K562 (cell line): ENCODE data around the gene LMLN. TPM values are rescaled to one million over a fixed set of nuclear protein-coding genes. Genes with fewer than 3 reads are reported as not detected.

Experiments
- ATAC-seq: fragments of 200-7000 bp; cut with Tn5 transposase; 3 replicates; pipeline ENCODE4 v1.9.1; 2020; ENCODE audit warnings: moderate library complexity
- BruUV-seq: library from RNA; stranded (reverse); fragments of 400-500 nt; replicated peaks from 2 replicates; lab custom pipeline; 2021; lab: Mats Ljungman, UMichigan
- CTCF ChIA-PET: fragments of 300-600 bp; formaldehyde crosslinking; extraction: SDS; loops from one replicate; lab custom pipeline; 2021; ENCODE audit warnings: low intra/inter-chr PET ratio; lab: Yijun Ruan, JAX
- POLR2A ChIA-PET: fragments of 300-600, 350-650 bp; sonication (Branson Sonifier 250); formaldehyde crosslinking; extraction: SDS; loops from one replicate; lab custom pipeline; 2021; ENCODE audit warnings: antibody characterized with exemption, inconsistent platforms; lab: Yijun Ruan, JAX
- DNase-seq, 4 experiments: peaks; one replicate each; pipeline versions ENCODE4 v3.0.0 to v3.0.0-alpha.2; 2011 to 2018; ENCODE audit warnings: low spot score in 3 of 4, mixed read lengths in 3 of 4; ENCODE audit errors: extremely low read depth in 1 of 4
- FAIRE-seq: peaks from 2 replicates; lab custom pipeline; 2011; peaks lifted over from hg19 to GRCh38; lab: Jason Lieb, UNC
- H2AFZ ChIP-seq: 2 replicates; pipeline ENCODE4 v1.6.0; 2011; ENCODE audit warnings: low read depth, low read length, control low read depth, inconsistent platforms
- H3K27ac ChIP-seq: fragments of 200-600 bp; 3 replicates; pipeline ENCODE4 v1.8.0; 2011; ENCODE audit warnings: low read depth, mild to moderate bottlenecking, control low read depth, inconsistent platforms, low read length, moderate library complexity, mixed read lengths; ENCODE audit errors: extremely low read depth
- H3K27me3 ChIP-seq, 2 experiments: fragments of 300-600 bp in 1 of 2; 2 replicates in 1 of 2; 3 replicates in 1 of 2; pipeline versions ENCODE4 v1.6.0 to v1.8.0; 2011; ENCODE audit warnings: inconsistent platforms in 2 of 2, low read length in 2 of 2, mild to moderate bottlenecking in 1 of 2, mixed read lengths in 1 of 2, moderate library complexity in 1 of 2; ENCODE audit not compliant: control insufficient read depth in 2 of 2, insufficient read depth in 2 of 2
- H3K36me3 ChIP-seq: fragments of 300-600 bp; 3 replicates; pipeline ENCODE4 v1.8.0; 2011; ENCODE audit warnings: mild to moderate bottlenecking, low read length, inconsistent platforms; ENCODE audit not compliant: control insufficient read depth, insufficient read depth
- H3K4me1 ChIP-seq, 2 experiments: fragments of 200-600 bp in 1 of 2; replicated peaks in 1 of 2; 2 replicates in 1 of 2; 3 replicates in 1 of 2; pipeline versions ENCODE4 v1.5.1 to v1.8.0; 2011; ENCODE audit warnings: inconsistent platforms in 2 of 2, low read length in 2 of 2, mild to moderate bottlenecking in 1 of 2, mixed read lengths in 1 of 2, moderate library complexity in 1 of 2; ENCODE audit not compliant: control insufficient read depth in 2 of 2, insufficient read depth in 2 of 2
- H3K4me2 ChIP-seq: 2 replicates; pipeline ENCODE4 v1.6.1; 2011; ENCODE audit warnings: low read length, control low read depth, inconsistent platforms, mixed read lengths; ENCODE audit not compliant: insufficient read depth
- H3K4me3 ChIP-seq: fragments of 200-600 bp; sonication (generic), shearing (Covaris generic); 2 replicates; pipeline ENCODE4 v1.5.1; 2016; ENCODE audit warnings: control low read depth, inconsistent platforms
- H3K79me2 ChIP-seq: fragments of 200-600 bp; 3 replicates; pipeline ENCODE4 v1.8.0; 2011; ENCODE audit warnings: low read length, inconsistent platforms; ENCODE audit not compliant: control insufficient read depth, insufficient read depth
- H3K9ac ChIP-seq, 2 experiments: 2 replicates each; pipeline versions ENCODE4 v1.6.0 to v1.6.1; 2011; ENCODE audit warnings: low read depth in 2 of 2, low read length in 2 of 2, control low read depth in 1 of 2, inconsistent platforms in 1 of 2, mild to moderate bottlenecking in 1 of 2, mixed read lengths in 1 of 2; ENCODE audit not compliant: insufficient read depth in 1 of 2
- H3K9me1 ChIP-seq: one replicate; pipeline ENCODE4 v1.6.0; 2011; ENCODE audit warnings: inconsistent platforms, mild to moderate bottlenecking, low read length, moderate library complexity; ENCODE audit not compliant: control insufficient read depth, insufficient read depth
- H3K9me3 ChIP-seq: replicated peaks from 2 replicates; pipeline ENCODE4 v1.5.1; 2011; ENCODE audit warnings: low read depth, low read length, inconsistent platforms; ENCODE audit not compliant: control insufficient read depth, insufficient read depth
- H4K20me1 ChIP-seq: replicated peaks from 2 replicates; pipeline ENCODE4 v1.6.1; 2011; ENCODE audit warnings: low read length, inconsistent platforms, mixed read lengths; ENCODE audit not compliant: control insufficient read depth, insufficient read depth
- CBX3 ChIP-seq, 2 experiments: IDR thresholded peaks; 1 replicate in 1 of 2; 2 replicates in 1 of 2; pipeline ENCODE4 v1.6.1; 2012; ENCODE audit warnings: inconsistent platforms in 2 of 2, low read length in 2 of 2, borderline replicate concordance in 1 of 2, control low read depth in 1 of 2
- KDM1A ChIP-seq, 2 experiments: fragments of 450-650 bp; IDR thresholded peaks; 2 replicates each; pipeline ENCODE4 v1.6.1; 2016; ENCODE audit warnings: mild to moderate bottlenecking in 2 of 2
- LCOR ChIP-seq: sonication (generic); formaldehyde crosslinking; IDR thresholded peaks from 2 replicates; pipeline ENCODE4 v1.8.0; 2022; ENCODE audit warnings: mild to moderate bottlenecking, missing genetic modification reagents
- LEF1 ChIP-seq: fragments of 450-650 bp; IDR thresholded peaks from 2 replicates; pipeline ENCODE4 v1.6.1; 2016; ENCODE audit warnings: mild to moderate bottlenecking
- RHOXF2B ChIP-seq: fragments of 250-450 bp; sonication (Bioruptor Pico); conservative IDR thresholded peaks from 2 replicates; pipeline ENCODE4 v1.5.1; 2021
- ZBTB1 ChIP-seq: sonication (generic); formaldehyde crosslinking; IDR thresholded peaks from 2 replicates; pipeline ENCODE4 v1.8.1; 2023; ENCODE audit warnings: missing genetic modification reagents, low read depth, mild to moderate bottlenecking, borderline replicate concordance
- ZFP36 ChIP-seq: fragments of 150-350 bp; IDR thresholded peaks from 2 replicates; pipeline ENCODE4 v1.6.1; 2018; ENCODE audit warnings: low read length, low read depth; ENCODE audit not compliant: partially characterized antibody
- ZNF316 ChIP-seq: fragments of 450-650 bp; IDR thresholded peaks from 2 replicates; pipeline ENCODE4 v1.6.1; 2016
- WGBS: fragments of 100-300 bp; shearing (Covaris generic); methylation state at CpG from one replicate; pipeline ENCODE4 v1.1.6; 2016; ENCODE audit warnings: low coverage, mixed read lengths; ENCODE audit not compliant: insufficient coverage; ENCODE audit errors: missing lambda C conversion rate; 5-methylcytosine and 5-hydroxymethylcytosine counted together
- in situ Hi-C: fragments of 300-500 bp; cut with MboI; formaldehyde crosslinking; loops from 4 replicates; pipeline ENCODE4 v1.15.0; 2018; ENCODE audit warnings: inconsistent platforms, mixed read lengths
- intact Hi-C: fragments of 100-400 bp; cut with micrococcal nuclease; formaldehyde crosslinking; loops from 2 replicates; pipeline ENCODE4 v1.14.2; 2022
- polyA plus RNA-seq, 8 experiments: library from polyadenylated mRNA; depleted of rRNA in 4 of 8; stranded (reverse) in 5 of 8; unstranded in 3 of 8; fragments of >200 nt; fragmentation: Nextera tagmentation in 2 of 8; fragmentation: Illumina TruSeq in 1 of 8; extraction: Ambion mirVana in 2 of 8; extraction: Trizol in 1 of 8; gene quantifications; 2 replicates each; pipeline versions ENCODE4 v1.2.1 to v1.2.3, GENCODE V29; 2011 to 2014; ENCODE audit warnings: inconsistent platforms in 1 of 8, missing spikeins in 1 of 8
- total RNA-seq, 7 experiments: library from RNA; depleted of rRNA in 6 of 7; stranded (reverse); fragments of >200 nt in 6 of 7; fragmentation: Illumina TruSeq in 2 of 7; extraction: Trizol in 2 of 7; gene quantifications; 2 replicates each; pipeline versions ENCODE4 v1.2.1 to v1.2.3, GENCODE V29; 2011 to 2021; ENCODE audit warnings: low replicate concordance in 1 of 7
- TF ChIP-seq, protein P1 (sequence below): sonication (generic); formaldehyde crosslinking; IDR thresholded peaks from 2 replicates; pipeline ENCODE4 v1.8.0; 2022; ENCODE audit warnings: missing genetic modification reagents, mild to moderate bottlenecking, moderate library complexity, borderline replicate concordance
- TF ChIP-seq, protein P2 (sequence below): sonication (generic); formaldehyde crosslinking; IDR thresholded peaks from 2 replicates; pipeline ENCODE4 v1.8.0; 2023; ENCODE audit warnings: missing genetic modification reagents, mild to moderate bottlenecking, borderline replicate concordance
- TF ChIP-seq, protein P3 (sequence below): fragments of 450-650 bp; IDR thresholded peaks from 2 replicates; pipeline ENCODE4 v1.6.1; 2018; ENCODE audit not compliant: partially characterized antibody

The LMLN gene
- total and polyA plus RNA-seq, 9 of the 15 experiments (the other 6 are each of a cell fraction or from before 2014, with no cell fraction given) = 2.2 to 15.9 (median 6.9) TPM

GRCh38 chr3:197949191-197949777 is 10.7 kb upstream of the LMLN start:
- POLR2A ChIA-PET = interaction anchor here (0.6 to 3.1 kb wide), 8 partner anchors 10 to 131 kb away, joined by 3 to 16 read pairs (median 5); a partner anchor contains a TSS
- BruUV-seq = TSS peak; percentile 88
- in situ Hi-C loops = no loop called here
- FAIRE-seq (no peak), ATAC-seq (no peak), DNase-seq (peak in 1 of 4 experiments; percentile 27)
- CTCF ChIA-PET = no interaction called here
- Histone ChIP-seq H3K27ac (peak overlapping the region; percentile 98), H3K9me1 (no peaks in the 10 kb centered on the region), H4K20me1 (peaks cover 11% of the 10 kb centered on the region; the same call in 1 of the 2 replicates), H2AFZ (peak overlapping the region; percentile 97), H3K4me1 (peaks cover 18 to 22% of the 10 kb centered on the region in 2 experiments; a peak in 4 of 5 replicates), H3K4me3 (peak overlapping the region; percentile 86), H3K36me3 (peaks cover 40% of the 10 kb centered on the region), H3K79me2 (peaks cover 44% of the 10 kb centered on the region), H3K27me3 (no peaks in the 10 kb centered on the region), H3K4me2 (peak overlapping the region; percentile 98), H3K9me3 (no peaks in the 10 kb centered on the region), H3K9ac (peak overlapping the region; percentile 88 to 99; a peak in 3 of 4 replicates)
- intact Hi-C loops = no loop called here
- 3% methylated on average over 17 of the region's 17 CpGs for WGBS
- TF ChIP-seq RHOXF2B (no peak), KDM1A (IDR thresholded peaks at IDR 0.05) (peak in 1 of 2 experiments; percentile 12; a peak in 1 of 4 replicates), CBX3 (IDR thresholded peaks at IDR 0.05; ENCODE audit: borderline replicate concordance in 1 of 2, low read length in 2 of 2) (peak in 1 of 2 experiments; percentile 50; a peak in 1 of 3 replicates), ZFP36 (peak; percentile 14), LCOR (CRISPR knock-in tag) (0 out of 2 replicates have a peak, but pooled peaks have one; percentile 49), ZBTB1 (CRISPR knock-in tag) (0 out of 2 replicates have a peak, but pooled peaks have one; percentile 38), LEF1 (0 out of 2 replicates have a peak, but pooled peaks have one; percentile 19), ZNF316 (peak; percentile 19; the same call in 1 of the 2 replicates)
- TF ChIP-seq, protein P1, sequence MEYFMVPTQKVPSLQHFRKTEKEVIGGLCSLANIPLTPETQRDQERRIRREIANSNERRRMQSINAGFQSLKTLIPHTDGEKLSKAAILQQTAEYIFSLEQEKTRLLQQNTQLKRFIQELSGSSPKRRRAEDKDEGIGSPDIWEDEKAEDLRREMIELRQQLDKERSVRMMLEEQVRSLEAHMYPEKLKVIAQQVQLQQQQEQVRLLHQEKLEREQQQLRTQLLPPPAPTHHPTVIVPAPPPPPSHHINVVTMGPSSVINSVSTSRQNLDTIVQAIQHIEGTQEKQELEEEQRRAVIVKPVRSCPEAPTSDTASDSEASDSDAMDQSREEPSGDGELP (CRISPR knock-in tag) = 0 out of 2 replicates have a peak, but pooled peaks have one; percentile 0
- TF ChIP-seq, protein P2, sequence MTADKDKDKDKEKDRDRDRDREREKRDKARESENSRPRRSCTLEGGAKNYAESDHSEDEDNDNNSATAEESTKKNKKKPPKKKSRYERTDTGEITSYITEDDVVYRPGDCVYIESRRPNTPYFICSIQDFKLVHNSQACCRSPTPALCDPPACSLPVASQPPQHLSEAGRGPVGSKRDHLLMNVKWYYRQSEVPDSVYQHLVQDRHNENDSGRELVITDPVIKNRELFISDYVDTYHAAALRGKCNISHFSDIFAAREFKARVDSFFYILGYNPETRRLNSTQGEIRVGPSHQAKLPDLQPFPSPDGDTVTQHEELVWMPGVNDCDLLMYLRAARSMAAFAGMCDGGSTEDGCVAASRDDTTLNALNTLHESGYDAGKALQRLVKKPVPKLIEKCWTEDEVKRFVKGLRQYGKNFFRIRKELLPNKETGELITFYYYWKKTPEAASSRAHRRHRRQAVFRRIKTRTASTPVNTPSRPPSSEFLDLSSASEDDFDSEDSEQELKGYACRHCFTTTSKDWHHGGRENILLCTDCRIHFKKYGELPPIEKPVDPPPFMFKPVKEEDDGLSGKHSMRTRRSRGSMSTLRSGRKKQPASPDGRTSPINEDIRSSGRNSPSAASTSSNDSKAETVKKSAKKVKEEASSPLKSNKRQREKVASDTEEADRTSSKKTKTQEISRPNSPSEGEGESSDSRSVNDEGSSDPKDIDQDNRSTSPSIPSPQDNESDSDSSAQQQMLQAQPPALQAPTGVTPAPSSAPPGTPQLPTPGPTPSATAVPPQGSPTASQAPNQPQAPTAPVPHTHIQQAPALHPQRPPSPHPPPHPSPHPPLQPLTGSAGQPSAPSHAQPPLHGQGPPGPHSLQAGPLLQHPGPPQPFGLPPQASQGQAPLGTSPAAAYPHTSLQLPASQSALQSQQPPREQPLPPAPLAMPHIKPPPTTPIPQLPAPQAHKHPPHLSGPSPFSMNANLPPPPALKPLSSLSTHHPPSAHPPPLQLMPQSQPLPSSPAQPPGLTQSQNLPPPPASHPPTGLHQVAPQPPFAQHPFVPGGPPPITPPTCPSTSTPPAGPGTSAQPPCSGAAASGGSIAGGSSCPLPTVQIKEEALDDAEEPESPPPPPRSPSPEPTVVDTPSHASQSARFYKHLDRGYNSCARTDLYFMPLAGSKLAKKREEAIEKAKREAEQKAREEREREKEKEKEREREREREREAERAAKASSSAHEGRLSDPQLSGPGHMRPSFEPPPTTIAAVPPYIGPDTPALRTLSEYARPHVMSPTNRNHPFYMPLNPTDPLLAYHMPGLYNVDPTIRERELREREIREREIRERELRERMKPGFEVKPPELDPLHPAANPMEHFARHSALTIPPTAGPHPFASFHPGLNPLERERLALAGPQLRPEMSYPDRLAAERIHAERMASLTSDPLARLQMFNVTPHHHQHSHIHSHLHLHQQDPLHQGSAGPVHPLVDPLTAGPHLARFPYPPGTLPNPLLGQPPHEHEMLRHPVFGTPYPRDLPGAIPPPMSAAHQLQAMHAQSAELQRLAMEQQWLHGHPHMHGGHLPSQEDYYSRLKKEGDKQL = 0 out of 2 replicates have a peak, but pooled peaks have one; percentile 34
- TF ChIP-seq, protein P3, sequence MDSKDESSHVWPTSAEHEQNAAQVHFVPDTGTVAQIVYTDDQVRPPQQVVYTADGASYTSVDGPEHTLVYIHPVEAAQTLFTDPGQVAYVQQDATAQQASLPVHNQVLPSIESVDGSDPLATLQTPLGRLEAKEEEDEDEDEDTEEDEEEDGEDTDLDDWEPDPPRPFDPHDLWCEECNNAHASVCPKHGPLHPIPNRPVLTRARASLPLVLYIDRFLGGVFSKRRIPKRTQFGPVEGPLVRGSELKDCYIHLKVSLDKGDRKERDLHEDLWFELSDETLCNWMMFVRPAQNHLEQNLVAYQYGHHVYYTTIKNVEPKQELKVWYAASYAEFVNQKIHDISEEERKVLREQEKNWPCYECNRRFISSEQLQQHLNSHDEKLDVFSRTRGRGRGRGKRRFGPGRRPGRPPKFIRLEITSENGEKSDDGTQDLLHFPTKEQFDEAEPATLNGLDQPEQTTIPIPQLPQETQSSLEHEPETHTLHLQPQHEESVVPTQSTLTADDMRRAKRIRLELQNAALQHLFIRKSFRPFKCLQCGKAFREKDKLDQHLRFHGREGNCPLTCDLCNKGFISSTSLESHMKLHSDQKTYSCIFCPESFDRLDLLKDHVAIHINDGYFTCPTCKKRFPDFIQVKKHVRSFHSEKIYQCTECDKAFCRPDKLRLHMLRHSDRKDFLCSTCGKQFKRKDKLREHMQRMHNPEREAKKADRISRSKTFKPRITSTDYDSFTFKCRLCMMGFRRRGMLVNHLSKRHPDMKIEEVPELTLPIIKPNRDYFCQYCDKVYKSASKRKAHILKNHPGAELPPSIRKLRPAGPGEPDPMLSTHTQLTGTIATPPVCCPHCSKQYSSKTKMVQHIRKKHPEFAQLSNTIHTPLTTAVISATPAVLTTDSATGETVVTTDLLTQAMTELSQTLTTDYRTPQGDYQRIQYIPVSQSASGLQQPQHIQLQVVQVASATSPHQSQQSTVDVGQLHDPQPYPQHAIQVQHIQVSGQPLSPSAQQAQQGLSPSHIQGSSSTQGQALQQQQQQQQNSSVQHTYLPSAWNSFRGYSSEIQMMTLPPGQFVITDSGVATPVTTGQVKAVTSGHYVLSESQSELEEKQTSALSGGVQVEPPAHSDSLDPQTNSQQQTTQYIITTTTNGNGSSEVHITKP = peak; percentile 5
